Caco-2 (cell line): ENCODE data around the gene ZNF799. TPM values are rescaled to one million over a fixed set of nuclear protein-coding genes. Genes with fewer than 3 reads are reported as not detected.
"Not testable (repeated sequence)": the region's sequence is repeated elsewhere in the genome, so short reads cannot be mapped to it uniquely, and the experiment has no call there.

Source experiments
- BruUV-seq: library from RNA; stranded (reverse); fragments of 400-500 nt; replicated peaks from 2 replicates; lab custom pipeline; 2021; lab: Mats Ljungman, UMichigan
- CTCF ChIA-PET: fragments of 300-600 bp; sonication (Branson Sonifier 250); formaldehyde crosslinking; loops from one replicate; lab custom pipeline; 2022; ENCODE audit warnings: antibody characterized with exemption; lab: Charles Lee
- POLR2A ChIA-PET: fragments of 300-600 bp; sonication (Branson Sonifier 250); formaldehyde crosslinking; loops from one replicate; lab custom pipeline; 2022; ENCODE audit warnings: antibody characterized with exemption; lab: Charles Lee
- DNase-seq, 2 experiments: peaks; one replicate each; pipeline versions ENCODE4 v3.0.0 to v3.0.0-alpha.2; 2020 to 2022
- H3K27me3 ChIP-seq: replicated peaks from 2 replicates; pipeline ENCODE4 v1.6.0; 2011; ENCODE audit warnings: low read length; ENCODE audit not compliant: control insufficient read depth, insufficient read depth
- H3K36me3 ChIP-seq: 2 replicates; pipeline ENCODE4 v1.5.1; 2011; ENCODE audit warnings: low read length; ENCODE audit not compliant: control insufficient read depth, insufficient read depth
- H3K4me1 ChIP-seq: fragments of 250-450 bp; sonication (Bioruptor Pico); 2 replicates; pipeline ENCODE4 v1.5.1; 2020; ENCODE audit warnings: mild to moderate bottlenecking
- H3K4me3 ChIP-seq: 2 replicates; pipeline ENCODE4 v1.5.1; 2011; ENCODE audit warnings: low read depth, mild to moderate bottlenecking, control low read depth, low read length
- H3K9me3 ChIP-seq: fragments of 250-450 bp; sonication (Bioruptor Pico); 2 replicates; pipeline ENCODE4 v1.5.1; 2020; ENCODE audit warnings: mild to moderate bottlenecking, moderate library complexity
- H3K27ac Mint-ChIP-seq: one replicate; pipeline ENCODE4 v1.8.0; 2022; ENCODE audit warnings: mixed read lengths; ENCODE audit not compliant: unreplicated experiment
- H3K27me3 Mint-ChIP-seq: one replicate; pipeline ENCODE4 v1.8.0; 2022; ENCODE audit warnings: mixed read lengths; ENCODE audit not compliant: insufficient read depth, unreplicated experiment
- H3K36me3 Mint-ChIP-seq: one replicate; pipeline ENCODE4 v1.8.0; 2022; ENCODE audit warnings: mild to moderate bottlenecking, mixed read lengths; ENCODE audit not compliant: insufficient read depth, unreplicated experiment
- H3K4me1 Mint-ChIP-seq: one replicate; pipeline ENCODE4 v1.8.0; 2022; ENCODE audit warnings: low read depth, mixed read lengths; ENCODE audit not compliant: unreplicated experiment
- H3K4me3 Mint-ChIP-seq: one replicate; pipeline ENCODE4 v1.8.0; 2022; ENCODE audit warnings: mild to moderate bottlenecking, moderate library complexity, mixed read lengths; ENCODE audit not compliant: unreplicated experiment
- H3K9me3 Mint-ChIP-seq: one replicate; pipeline ENCODE4 v1.8.0; 2022; ENCODE audit warnings: mixed read lengths; ENCODE audit not compliant: unreplicated experiment
- CTCF ChIP-seq, 2 experiments: fragments of 200-600 bp in 1 of 2; IDR thresholded peaks; 1 replicate in 1 of 2; 2 replicates in 1 of 2; pipeline versions ENCODE4 v1.5.1 to v1.8.0; 2011 to 2022; ENCODE audit warnings: antibody characterized with exemption in 1 of 2, control low read depth in 1 of 2, inconsistent platforms in 1 of 2, low read depth in 1 of 2, low read length in 1 of 2, mild to moderate bottlenecking in 1 of 2, moderate library complexity in 1 of 2; ENCODE audit not compliant: insufficient read depth in 1 of 2, severe bottlenecking in 1 of 2, unreplicated experiment in 1 of 2
- intact Hi-C: fragments of 100-400 bp; cut with micrococcal nuclease; formaldehyde crosslinking; loops from one replicate; pipeline ENCODE4 v1.10.0; 2022; ENCODE audit not compliant: unreplicated experiment
- total RNA-seq: library from RNA; stranded (reverse); gene quantifications from 2 replicates; pipeline ENCODE4 v1.2.3, GENCODE V29; 2022

ZNF799 gene
- total RNA-seq, 1 experiment from 2014 or later: 8.0 TPM

- Histone ChIP-seq H3K27me3 (no peaks in the 10 kb centered on the region), H3K4me3 (peak within 1 kb of the TSS; percentile 73), H3K4me1 (no peaks in the 10 kb centered on the region), H3K9me3 (peaks cover 17% of the 10 kb centered on the region), H3K36me3 (no peaks in the 10 kb centered on the region)
- H3K4me3 Mint-ChIP-seq: peak within 1 kb of the TSS; percentile 95
- H3K36me3 Mint-ChIP-seq: peaks cover 18% of the 10 kb centered on the region
- DNase-seq: peak; percentile 92 to 96
- H3K27me3 Mint-ChIP-seq: no peaks in the 10 kb centered on the region
- no TSS peak for BruUV-seq
- H3K9me3 Mint-ChIP-seq: no peaks in the 10 kb centered on the region
- ChIA-PET CTCF (interaction anchor here (0.6 to 1.5 kb wide), 13 partner anchors 10 to 706 kb away, joined by 3 to 9 read pairs (median 4); partner anchors contain the start of genes ZNF136, ZNF20, ZNF44 and ZNF490), POLR2A (interaction anchor here (0.5 to 1.8 kb wide), 6 partner anchors 33 to 225 kb away, joined by 3 to 18 read pairs (median 4); partner anchors contain the start of genes ZNF20, ZNF563 and ZNF799)
- intact Hi-C loops: loop anchor here (1.0 to 2.0 kb wide), 3 partner anchors 32 to 76 kb away; partner anchors contain the start of genes ZNF44, ZNF443 and ZNF563
- H3K27ac Mint-ChIP-seq: peak within 1 kb of the TSS; percentile 93
- H3K4me1 Mint-ChIP-seq: no peaks in the 10 kb centered on the region
- peak; percentile 42 to 65 for TF ChIP-seq CTCF (IDR thresholded peaks at IDR 0.05; ENCODE audit: insufficient read depth in 1 of 2, low read depth in 1 of 2, low read length in 1 of 2, severe bottlenecking in 1 of 2, unreplicated experiment in 1 of 2)
Measured at GRCh38 chr19:12365236-12366162, 35.6 kb downstream of the ZNF799 start, which contains the start of gene ZNF442. ZNF442 (minus strand) TSS chr19:12365683; CDS start chr19:12363631, 2,052 bp downstream.

- ChIA-PET CTCF (interaction anchor here (0.6 to 1.5 kb wide), 9 partner anchors 10 to 567 kb away, joined by 3 to 9 read pairs (median 5); partner anchors contain the start of genes ZNF136, ZNF20, ZNF44 and ZNF491), POLR2A (interaction anchor here (0.6 to 1.8 kb wide), 2 partner anchors 32 to 224 kb away, joined by 4 to 18 read pairs; partner anchors contain the start of genes ZNF20 and ZNF563)
- DNase-seq: peak in 1 of 2 experiments; percentile 4
- no peaks in the 10 kb centered on the region for H3K4me1 Mint-ChIP-seq
- no peaks in the 10 kb centered on the region for H3K27me3 ChIP-seq
- H3K9me3 Mint-ChIP-seq: no peaks in the 10 kb centered on the region
- peak overlapping the region; percentile 73 for H3K4me3 ChIP-seq
- H3K36me3 ChIP-seq: no peaks in the 10 kb centered on the region
- TSS peak; percentile 65 for BruUV-seq
- peaks cover 17% of the 10 kb centered on the region for H3K9me3 ChIP-seq
- TF ChIP-seq CTCF (IDR thresholded peaks at IDR 0.05; ENCODE audit: insufficient read depth in 1 of 2, low read depth in 1 of 2, low read length in 1 of 2, severe bottlenecking in 1 of 2, unreplicated experiment in 1 of 2): no peak
- H3K4me3 Mint-ChIP-seq: peak overlapping the region; percentile 95
- H3K27me3 Mint-ChIP-seq: no peaks in the 10 kb centered on the region
- intact Hi-C loops: loop anchor here (1.0 to 2.0 kb wide), 3 partner anchors 31 to 77 kb away; partner anchors contain the start of genes ZNF44, ZNF443 and ZNF563
- H3K36me3 Mint-ChIP-seq: peaks cover 18% of the 10 kb centered on the region
- H3K4me1 ChIP-seq: no peaks in the 10 kb centered on the region
- peak overlapping the region; percentile 93 for H3K27ac Mint-ChIP-seq
Measured at GRCh38 chr19:12364391-12365235, 36.5 kb downstream of the ZNF799 start.

GRCh38 chr19:12362236-12362635, 38.8 kb downstream of the ZNF799 start:
- H3K36me3 Mint-ChIP-seq: peaks cover 18% of the 10 kb centered on the region
- H3K27me3 Mint-ChIP-seq, H3K27ac Mint-ChIP-seq, H3K4me1 ChIP-seq, CTCF ChIA-PET, H3K4me1 Mint-ChIP-seq, intact Hi-C loops, DNase-seq, H3K4me3 Mint-ChIP-seq, H3K4me3 ChIP-seq, H3K36me3 ChIP-seq, POLR2A ChIA-PET, H3K9me3 ChIP-seq, BruUV-seq, H3K27me3 ChIP-seq, H3K9me3 Mint-ChIP-seq: not testable (repeated sequence)
